HAP-1 (cell line): ENCODE measurements around the gene VDAC2.
"Not testable (repeated sequence)": the region's sequence is repeated elsewhere in the genome, so short reads cannot be mapped to it uniquely, and the experiment has no call there.

Experiments
- DNase-seq, 2 experiments: peaks; one replicate each; pipeline ENCODE4 v3.0.0-alpha.2; 2016 to 2020; ENCODE audit warnings: low spot score in 2 of 2
- H3K27me3 ChIP-seq: fragments of 250-450 bp; sonication (Bioruptor Pico); 2 replicates; pipeline ENCODE4 v1.5.1; 2020; ENCODE audit warnings: low read depth, mild to moderate bottlenecking, moderate library complexity
- H3K36me3 ChIP-seq: fragments of 250-450 bp; sonication (Bioruptor Pico); replicated peaks from 2 replicates; pipeline ENCODE4 v1.5.1; 2020; ENCODE audit warnings: mild to moderate bottlenecking
- H3K4me1 ChIP-seq: fragments of 250-450 bp; sonication (Bioruptor Pico); 2 replicates; pipeline ENCODE4 v1.5.1; 2020; ENCODE audit warnings: mild to moderate bottlenecking
- H3K4me3 ChIP-seq: fragments of 250-450 bp; sonication (Bioruptor Pico); 2 replicates; pipeline ENCODE4 v1.5.1; 2020; ENCODE audit warnings: mild to moderate bottlenecking, moderate library complexity
- H3K9me3 ChIP-seq: fragments of 250-450 bp; sonication (Bioruptor Pico); 2 replicates; pipeline ENCODE4 v1.5.1; 2020; ENCODE audit warnings: mild to moderate bottlenecking, moderate library complexity
- in situ Hi-C: fragments of 300-500 bp; cut with MboI; formaldehyde crosslinking; loops from 3 replicates; pipeline ENCODE4 v1.14.3; 2020; ENCODE audit warnings: low sequenced_read_pairs, inconsistent platforms, mixed read lengths

Gene VDAC2

GRCh38 chr10:75188522-75188921, 22.1 kb upstream of the VDAC2 start:
- DNase-seq, H3K4me1 ChIP-seq, H3K9me3 ChIP-seq, H3K36me3 ChIP-seq, H3K27me3 ChIP-seq, H3K4me3 ChIP-seq, in situ Hi-C loops: not testable (repeated sequence)

GRCh38 chr10:75189266-75190096, 21.1 kb upstream of the VDAC2 start:
- Histone ChIP-seq H3K36me3 (no peaks in the 10 kb centered on the region), H3K4me3 (no peak overlapping the region), H3K4me1 (no peaks in the 10 kb centered on the region), H3K27me3 (no peaks in the 10 kb centered on the region), H3K9me3 (no peaks in the 10 kb centered on the region)
- no peak for DNase-seq
- in situ Hi-C loops, result no loop called here

GRCh38 chr10:75191821-75192568, 18.6 kb upstream of the VDAC2 start:
- H3K9me3 ChIP-seq, result no peaks in the 10 kb centered on the region
- no peaks in the 10 kb centered on the region for H3K36me3 ChIP-seq
- H3K27me3 ChIP-seq, result no peaks in the 10 kb centered on the region
- DNase-seq, result no peak
- H3K4me3 ChIP-seq, result no peak overlapping the region
- in situ Hi-C loops, result no loop called here
- H3K4me1 ChIP-seq, result no peaks in the 10 kb centered on the region

GRCh38 chr10:75194625-75195024, 16.0 kb upstream of the VDAC2 start:
- H3K36me3 ChIP-seq, H3K4me3 ChIP-seq, in situ Hi-C loops, DNase-seq, H3K27me3 ChIP-seq, H3K4me1 ChIP-seq, H3K9me3 ChIP-seq: not testable (repeated sequence)

- in situ Hi-C loops, result no loop called here
Observed at GRCh38 chr10:75195035-75195763, 15.4 kb upstream of the VDAC2 start.

GRCh38 chr10:75197066-75197465, 13.5 kb upstream of the VDAC2 start:
- H3K27me3 ChIP-seq, result no peaks in the 10 kb centered on the region
- no peak for DNase-seq
- no peaks in the 10 kb centered on the region for H3K4me1 ChIP-seq
- H3K9me3 ChIP-seq, result no peaks in the 10 kb centered on the region
- no peaks in the 10 kb centered on the region for H3K36me3 ChIP-seq
- no peak overlapping the region for H3K4me3 ChIP-seq
- in situ Hi-C loops, result no loop called here

More at GRCh38 chr10:75195035-75195763, 15.4 kb upstream of the VDAC2 start:
- Histone ChIP-seq H3K4me3 (no peak overlapping the region), H3K27me3 (no peaks in the 10 kb centered on the region), H3K36me3 (no peaks in the 10 kb centered on the region), H3K4me1 (no peaks in the 10 kb centered on the region), H3K9me3 (no peaks in the 10 kb centered on the region)
- DNase-seq, result no peak

GRCh38 chr10:75197906-75198305, 12.7 kb upstream of the VDAC2 start:
- Histone ChIP-seq H3K9me3 (no peaks in the 10 kb centered on the region), H3K36me3 (no peaks in the 10 kb centered on the region), H3K4me1 (no peaks in the 10 kb centered on the region), H3K27me3 (no peaks in the 10 kb centered on the region), H3K4me3 (no peak overlapping the region)
- DNase-seq, result no peak
- in situ Hi-C loops, result no loop called here

- in situ Hi-C loops, result not testable (repeated sequence)
Observed at GRCh38 chr10:75199949-75200348, 10.6 kb upstream of the VDAC2 start.

GRCh38 chr10:75201793-75202307, 8.7 kb upstream of the VDAC2 start:
- H3K36me3 ChIP-seq, result no peaks in the 10 kb centered on the region
- no peaks in the 10 kb centered on the region for H3K9me3 ChIP-seq
- no peak overlapping the region for H3K4me3 ChIP-seq
- DNase-seq, result no peak
- H3K4me1 ChIP-seq, result no peaks in the 10 kb centered on the region
- no peaks in the 10 kb centered on the region for H3K27me3 ChIP-seq
- in situ Hi-C loops, result no loop called here

More at GRCh38 chr10:75199949-75200348, 10.6 kb upstream of the VDAC2 start:
- H3K9me3 ChIP-seq, DNase-seq, H3K36me3 ChIP-seq, H3K27me3 ChIP-seq, H3K4me1 ChIP-seq, H3K4me3 ChIP-seq: not testable (repeated sequence)

GRCh38 chr10:75202321-75203045, 8.1 kb upstream of the VDAC2 start:
- no peaks in the 10 kb centered on the region for H3K9me3 ChIP-seq
- no peaks in the 10 kb centered on the region for H3K27me3 ChIP-seq
- no peak for DNase-seq
- in situ Hi-C loops, result no loop called here
- no peak overlapping the region for H3K4me3 ChIP-seq
- H3K4me1 ChIP-seq, result no peaks in the 10 kb centered on the region
- no peaks in the 10 kb centered on the region for H3K36me3 ChIP-seq

GRCh38 chr10:75203046-75203620, 7.5 kb upstream of the VDAC2 start:
- H3K4me3 ChIP-seq, H3K27me3 ChIP-seq, in situ Hi-C loops, H3K9me3 ChIP-seq, H3K4me1 ChIP-seq, H3K36me3 ChIP-seq, DNase-seq: not testable (repeated sequence)

- DNase-seq, result no peak
- no peak overlapping the region for H3K4me3 ChIP-seq
- H3K4me1 ChIP-seq, result no peaks in the 10 kb centered on the region
- in situ Hi-C loops, result no loop called here
- no peaks in the 10 kb centered on the region for H3K27me3 ChIP-seq
- H3K36me3 ChIP-seq, result no peaks in the 10 kb centered on the region
- H3K9me3 ChIP-seq, result no peaks in the 10 kb centered on the region
Observed at GRCh38 chr10:75203724-75204123, 6.9 kb upstream of the VDAC2 start.

- no peaks in the 10 kb centered on the region for H3K9me3 ChIP-seq
- H3K4me3 ChIP-seq, result no peak overlapping the region
- no peak for DNase-seq
- H3K27me3 ChIP-seq, result no peaks in the 10 kb centered on the region
- peaks cover 3% of the 10 kb centered on the region for H3K36me3 ChIP-seq
- in situ Hi-C loops, result no loop called here
- peaks cover 4% of the 10 kb centered on the region for H3K4me1 ChIP-seq
Observed at GRCh38 chr10:75205908-75206307, 4.7 kb upstream of the VDAC2 start.
